ENCODE results near the gene C19orf12.

Gene C19orf12

GRCh38 chr19:29708554-29709439 is 6.3 kb downstream of the C19orf12 start:
- Histone ChIP-seq H3K4me2 (ENCODE audit: insufficient read depth, low read length) (no peak overlapping the region), H3K4me1 (ENCODE audit: insufficient read depth, low read length) (peaks cover 13% of the 10 kb centered on the region), H3K9ac (ENCODE audit: low read depth, low read length) (no peak overlapping the region), H3K4me3 (ENCODE audit: low read depth in 1 of 2, low read length in 2 of 2) (no peak overlapping the region), H3K27ac (ENCODE audit: low read length) (no peak overlapping the region), H4K20me1 (ENCODE audit: insufficient read depth, low read length) (0 out of 2 replicates have a peak, but pooled peaks cover 12% of the 10 kb centered on the region), H3K9me3 (ENCODE audit: insufficient read depth, low read length, severe bottlenecking) (no peaks in the 10 kb centered on the region), H3K79me2 (ENCODE audit: insufficient read depth, low read length) (peaks cover 46% of the 10 kb centered on the region), H2AFZ (ENCODE audit: low read depth, low read length) (no peak overlapping the region), H3K36me3 (ENCODE audit: insufficient read depth, low read length) (peaks cover 35% of the 10 kb centered on the region), H3K27me3 (ENCODE audit: insufficient read depth, low read length, poor library complexity) (no peaks in the 10 kb centered on the region)
- no peak for DNase-seq
- TF ChIP-seq EZH2 (IDR thresholded peaks at IDR 0.05; ENCODE audit: borderline replicate concordance, low read depth, low read length, severe bottlenecking) (no peak), CTCF (IDR thresholded peaks at IDR 0.05; ENCODE audit: borderline replicate concordance, extremely low read depth, low read length, poor library complexity, severe bottlenecking) (no peak)
- no peak for ATAC-seq (ENCODE audit: insufficient read depth, low read depth)

- no peak overlapping the region for H3K4me3 ChIP-seq (ENCODE audit: low read depth in 1 of 2, low read length in 2 of 2)
- no peaks in the 10 kb centered on the region for H3K27me3 ChIP-seq (ENCODE audit: insufficient read depth, low read length, poor library complexity)
- peaks cover 26% of the 10 kb centered on the region for H3K79me2 ChIP-seq (ENCODE audit: insufficient read depth, low read length)
- no peak overlapping the region for H3K4me2 ChIP-seq (ENCODE audit: insufficient read depth, low read length)
- H3K9ac ChIP-seq (ENCODE audit: low read depth, low read length): no peak overlapping the region
- no peak overlapping the region for H3K27ac ChIP-seq (ENCODE audit: low read length)
- H3K4me1 ChIP-seq (ENCODE audit: insufficient read depth, low read length): no peaks in the 10 kb centered on the region
- H3K36me3 ChIP-seq (ENCODE audit: insufficient read depth, low read length): peaks cover 48% of the 10 kb centered on the region
- ATAC-seq (ENCODE audit: insufficient read depth, low read depth) (no peak), DNase-seq (no peak)
- H4K20me1 ChIP-seq (ENCODE audit: insufficient read depth, low read length): 0 out of 2 replicates have a peak, but pooled peaks cover 12% of the 10 kb centered on the region
- no peaks in the 10 kb centered on the region for H3K9me3 ChIP-seq (ENCODE audit: insufficient read depth, low read length, severe bottlenecking)
- no peak overlapping the region for H2AFZ ChIP-seq (ENCODE audit: low read depth, low read length)
- TF ChIP-seq CTCF (IDR thresholded peaks at IDR 0.05; ENCODE audit: borderline replicate concordance, extremely low read depth, low read length, poor library complexity, severe bottlenecking) (no peak), EZH2 (IDR thresholded peaks at IDR 0.05; ENCODE audit: borderline replicate concordance, low read depth, low read length, severe bottlenecking) (no peak)
Observed at GRCh38 chr19:29706635-29707034, 8.4 kb downstream of the C19orf12 start.

GRCh38 chr19:29705706-29706105 is 9.4 kb downstream of the C19orf12 start:
- Histone ChIP-seq H4K20me1 (ENCODE audit: insufficient read depth, low read length) (0 out of 2 replicates have a peak, but pooled peaks cover 12% of the 10 kb centered on the region), H2AFZ (ENCODE audit: low read depth, low read length) (no peak overlapping the region), H3K9ac (ENCODE audit: low read depth, low read length) (no peak overlapping the region), H3K79me2 (ENCODE audit: insufficient read depth, low read length) (peaks cover 22% of the 10 kb centered on the region), H3K4me1 (ENCODE audit: insufficient read depth, low read length) (no peaks in the 10 kb centered on the region), H3K27me3 (ENCODE audit: insufficient read depth, low read length, poor library complexity) (no peaks in the 10 kb centered on the region), H3K4me2 (ENCODE audit: insufficient read depth, low read length) (no peak overlapping the region), H3K27ac (ENCODE audit: low read length) (no peak overlapping the region), H3K36me3 (ENCODE audit: insufficient read depth, low read length) (peaks cover 48% of the 10 kb centered on the region), H3K4me3 (ENCODE audit: low read depth in 1 of 2, low read length in 2 of 2) (no peak overlapping the region), H3K9me3 (ENCODE audit: insufficient read depth, low read length, severe bottlenecking) (no peaks in the 10 kb centered on the region)
- ATAC-seq (ENCODE audit: insufficient read depth, low read depth) (no peak), DNase-seq (no peak)
- TF ChIP-seq EZH2 (IDR thresholded peaks at IDR 0.05; ENCODE audit: borderline replicate concordance, low read depth, low read length, severe bottlenecking) (no peak), CTCF (IDR thresholded peaks at IDR 0.05; ENCODE audit: borderline replicate concordance, extremely low read depth, low read length, poor library complexity, severe bottlenecking) (no peak)

Data from DND-41 (cell line).